Mononuclear cell (primary cell): ENCODE measurements around the gene GLOD5. TPM values are rescaled to one million over a fixed set of nuclear protein-coding genes. Genes with fewer than 3 reads are reported as not detected.

Experiments
- H3K27me3 ChIP-seq: 2 replicates; pipeline ENCODE4 v1.6.0; 2011; ENCODE audit warnings: low read length, control low read depth; ENCODE audit not compliant: insufficient read depth
- H3K4me1 ChIP-seq: 2 replicates; pipeline ENCODE4 v1.5.1; 2011; ENCODE audit warnings: mild to moderate bottlenecking, low read length, control low read depth; ENCODE audit not compliant: insufficient read depth
- H3K4me3 ChIP-seq: 2 replicates; pipeline ENCODE4 v1.5.1; 2011; ENCODE audit warnings: mild to moderate bottlenecking, low read length, moderate library complexity
- H3K9me3 ChIP-seq: 2 replicates; pipeline ENCODE4 v1.5.1; 2011; ENCODE audit warnings: low read depth, mild to moderate bottlenecking, control low read depth, low read length
- total RNA-seq: library from RNA; depleted of rRNA; stranded (reverse); fragments of >200 nt; gene quantifications from one replicate; pipeline ENCODE4 v1.2.3, GENCODE V29; 2012

GLOD5 gene
- not detected for total RNA-seq

DNA sequence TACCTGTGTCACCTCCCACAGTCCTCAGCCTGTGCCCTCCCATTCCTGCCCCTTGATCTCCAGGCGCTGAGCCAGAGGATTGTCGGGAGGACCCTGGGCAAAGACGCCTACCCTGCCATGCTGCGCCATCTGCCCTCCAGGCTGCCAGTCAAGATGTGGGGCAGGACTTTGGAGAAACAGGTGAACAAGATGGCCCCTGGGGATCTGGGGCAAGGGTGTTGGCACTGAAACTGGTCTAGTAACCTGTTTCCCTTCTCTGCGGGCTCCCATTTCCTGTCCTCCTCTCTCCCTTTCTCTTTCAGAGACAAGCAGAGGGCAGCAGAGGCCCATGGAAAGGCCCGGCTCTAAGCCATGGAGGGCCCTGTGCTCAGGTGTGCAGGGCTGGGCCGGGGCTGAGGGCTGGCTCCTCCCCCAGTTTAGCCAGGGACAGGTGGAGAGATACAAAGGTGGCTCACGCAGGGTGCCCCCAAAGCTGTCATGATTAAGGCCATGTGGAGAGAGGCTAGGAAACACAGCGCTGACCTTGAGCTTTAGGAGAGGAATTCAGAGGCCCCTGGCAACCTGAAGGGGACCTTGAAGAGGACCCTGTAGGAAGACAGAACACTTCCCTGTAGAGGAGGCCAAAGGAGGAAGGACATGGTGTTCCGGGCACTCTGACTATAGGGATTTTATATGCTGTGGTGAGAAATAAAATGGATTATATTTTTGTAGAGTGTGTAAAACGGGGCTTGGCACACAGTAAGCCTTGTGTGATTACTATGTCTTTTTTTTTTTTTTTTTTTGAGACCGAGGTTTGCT is at the start of gene GLOD5:
TSS of gene GLOD5 (plus strand) at position 74 of the 798 bp plus-strand sequence. CDS start at position 118, 44 bp downstream.
- Histone ChIP-seq H3K9me3 (no peaks in the 10 kb centered on the region), H3K4me3 (no peak within 1 kb of the TSS), H3K27me3 (no peaks in the 10 kb centered on the region), H3K4me1 (no peaks in the 10 kb centered on the region)

DNA sequence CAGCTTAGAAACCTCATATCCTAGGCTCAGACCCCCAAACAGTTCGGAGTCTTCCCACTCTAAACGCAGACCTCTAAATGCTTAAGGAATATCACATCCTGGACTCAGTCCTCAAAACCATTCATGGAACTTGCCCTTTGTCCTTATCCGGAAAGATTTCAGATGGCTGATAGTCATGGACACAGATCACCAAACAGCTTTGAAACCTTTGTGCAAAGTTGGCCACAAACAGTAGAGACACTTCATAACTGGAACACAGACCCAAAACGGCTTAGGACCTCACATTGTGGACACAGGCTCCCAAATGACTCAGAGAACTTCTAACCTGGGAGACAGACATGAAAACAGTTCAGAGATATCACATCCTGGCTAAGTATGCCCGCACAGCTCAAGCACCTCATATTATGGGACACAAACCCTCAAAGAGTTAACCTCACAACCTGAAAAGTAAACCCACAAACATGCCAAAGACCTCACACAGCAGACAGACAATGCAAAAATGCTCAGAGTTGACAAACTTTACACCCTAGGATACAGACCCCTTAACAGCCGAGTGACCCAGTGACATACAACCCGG is 49.5 kb upstream of the GLOD5 start:
- H3K4me1 ChIP-seq, result peaks cover 41% of the 10 kb centered on the region

DNA sequence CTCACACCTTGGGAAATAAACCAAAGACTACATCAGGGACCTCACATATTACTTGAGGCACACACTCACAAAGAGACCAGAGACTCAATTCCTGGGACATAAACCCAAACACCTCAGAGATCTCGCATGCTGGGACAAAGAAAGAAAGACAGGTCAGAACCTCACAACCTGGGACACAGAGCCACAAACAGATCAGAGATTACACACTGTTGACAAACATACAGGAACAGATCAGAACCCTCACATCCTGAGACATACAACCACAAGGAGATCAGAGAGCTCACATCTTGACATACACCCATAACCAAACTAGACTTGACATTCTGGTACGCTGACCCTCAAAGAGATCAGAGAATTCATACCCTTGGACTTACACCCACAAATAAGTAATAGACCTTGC is 47.7 kb upstream of the GLOD5 start:
- Histone ChIP-seq H3K9me3 (no peaks in the 10 kb centered on the region), H3K4me1 (peaks cover 41% of the 10 kb centered on the region), H3K27me3 (no peaks in the 10 kb centered on the region), H3K4me3 (no peak overlapping the region)

More for the DNA sequence above, 49.5 kb upstream of the GLOD5 start:
- no peaks in the 10 kb centered on the region for H3K9me3 ChIP-seq
- no peak overlapping the region for H3K4me3 ChIP-seq
- H3K27me3 ChIP-seq, result no peaks in the 10 kb centered on the region

DNA sequence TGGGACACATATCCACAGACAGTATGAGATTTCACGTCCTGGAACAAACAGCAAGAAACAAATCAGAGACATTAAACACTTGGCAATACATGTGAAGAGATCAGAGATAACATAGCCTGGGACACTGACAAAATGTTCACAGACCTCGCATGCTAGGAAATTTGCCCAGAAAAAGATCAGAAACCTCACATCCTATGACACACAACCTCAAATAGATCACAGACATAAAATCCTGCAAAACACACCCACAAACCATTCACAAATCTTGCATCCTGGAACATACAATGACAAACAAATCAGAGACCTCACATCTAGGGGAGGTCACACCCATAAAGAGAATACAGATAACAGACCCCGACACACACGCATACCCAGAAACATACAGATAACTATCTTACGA is 47.0 kb upstream of the GLOD5 start:
- no peak overlapping the region for H3K4me3 ChIP-seq
- peaks cover 44% of the 10 kb centered on the region for H3K4me1 ChIP-seq
- H3K27me3 ChIP-seq, result no peaks in the 10 kb centered on the region
- H3K9me3 ChIP-seq, result no peaks in the 10 kb centered on the region

DNA sequence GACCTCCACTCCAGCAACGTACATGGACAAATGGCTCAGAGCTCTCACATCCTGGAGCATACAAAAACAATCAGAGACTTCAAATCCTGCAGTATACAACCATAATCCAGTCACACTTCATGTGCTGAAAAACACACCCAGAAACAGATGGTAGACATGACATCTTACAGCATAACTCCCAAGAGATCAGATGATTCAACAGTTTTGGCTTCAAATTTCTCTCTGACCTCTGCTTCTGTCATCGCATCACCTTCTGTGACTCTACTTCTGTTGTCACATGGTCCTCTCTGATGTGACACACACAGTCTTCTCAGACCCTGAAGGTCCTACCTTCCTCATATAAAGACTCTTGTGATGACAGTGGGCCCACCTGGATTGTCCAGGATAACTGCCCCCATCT is 46.5 kb upstream of the GLOD5 start:
- no peak overlapping the region for H3K4me3 ChIP-seq
- H3K9me3 ChIP-seq, result no peaks in the 10 kb centered on the region
- peaks cover 47% of the 10 kb centered on the region for H3K4me1 ChIP-seq
- H3K27me3 ChIP-seq, result no peaks in the 10 kb centered on the region

GRCh38 chrX:48715876-48716502 is 45.6 kb upstream of the GLOD5 start:
- peaks cover 51% of the 10 kb centered on the region for H3K4me1 ChIP-seq
- H3K27me3 ChIP-seq, result no peaks in the 10 kb centered on the region
- H3K9me3 ChIP-seq, result no peaks in the 10 kb centered on the region
- H3K4me3 ChIP-seq, result no peak overlapping the region

DNA sequence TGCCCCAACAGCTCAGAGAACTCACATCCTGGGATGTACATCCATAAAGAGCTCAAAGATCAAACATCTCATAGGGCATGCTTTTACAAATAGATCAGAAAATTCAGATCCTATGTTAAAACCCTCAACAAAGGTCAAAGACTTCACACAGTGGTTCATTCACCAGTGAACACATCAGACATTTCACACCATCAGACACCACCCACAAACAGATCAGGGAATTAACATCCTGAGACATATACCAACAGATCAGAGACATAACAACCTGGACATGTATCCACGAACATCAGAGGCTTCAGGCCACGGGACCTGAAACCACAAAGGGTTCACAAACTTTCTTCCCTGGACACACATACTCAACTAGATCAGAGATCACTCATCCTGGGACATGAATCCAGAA is 41.6 kb upstream of the GLOD5 start:
- H3K4me3 ChIP-seq, result no peak overlapping the region
- H3K4me1 ChIP-seq, result peaks cover 23% of the 10 kb centered on the region
- no peaks in the 10 kb centered on the region for H3K27me3 ChIP-seq

DNA sequence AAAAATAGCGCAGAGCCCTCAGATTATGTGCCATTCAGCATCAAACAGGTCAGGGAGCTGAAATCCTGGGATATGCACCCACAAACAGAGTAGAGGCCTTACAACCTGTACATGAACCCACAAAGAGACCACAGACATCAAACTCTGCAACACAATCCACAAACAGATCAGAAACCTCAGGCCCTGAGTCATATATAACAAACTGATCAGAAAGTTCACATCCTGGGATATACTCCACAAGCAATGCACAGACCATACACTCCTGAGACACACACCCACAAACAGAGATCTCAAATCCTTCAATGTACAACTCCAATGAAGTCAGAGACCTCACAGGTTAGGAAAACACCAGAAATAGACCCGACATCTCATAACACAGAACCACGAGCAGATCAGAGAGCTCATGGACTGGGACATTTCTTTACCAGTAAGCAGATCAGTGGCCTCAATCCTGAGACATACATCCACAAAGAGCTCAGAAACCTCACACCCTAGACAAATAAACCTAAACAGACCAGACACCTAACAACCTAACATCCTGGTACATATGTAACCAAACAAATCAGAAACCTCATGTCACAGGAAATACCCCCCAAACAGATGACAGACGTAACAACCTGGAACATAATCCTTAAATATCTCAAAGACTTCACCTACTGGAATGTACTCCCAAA is 40.8 kb upstream of the GLOD5 start:
- H3K27me3 ChIP-seq, result no peaks in the 10 kb centered on the region
- no peak overlapping the region for H3K4me3 ChIP-seq
- H3K4me1 ChIP-seq, result peaks cover 15% of the 10 kb centered on the region
- no peaks in the 10 kb centered on the region for H3K9me3 ChIP-seq

More for the DNA sequence above, 41.6 kb upstream of the GLOD5 start:
- H3K9me3 ChIP-seq, result no peaks in the 10 kb centered on the region

DNA sequence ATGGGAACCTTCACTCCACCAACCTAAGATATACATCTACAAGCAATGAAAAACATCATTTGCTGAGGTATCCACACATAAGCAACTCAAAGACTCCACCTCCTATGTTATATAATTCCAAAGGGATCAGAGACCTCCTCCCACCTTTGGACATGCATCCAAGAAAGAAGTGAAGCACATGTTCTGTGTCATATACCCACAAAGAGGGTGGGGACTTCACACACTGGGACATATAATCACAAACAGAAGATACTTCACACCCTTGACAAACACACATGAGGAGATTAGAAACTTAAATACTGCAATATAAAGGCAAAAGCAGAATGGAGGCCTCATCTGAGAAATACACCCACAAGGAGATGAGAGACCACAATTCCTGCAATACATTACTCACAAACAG is 39.6 kb upstream of the GLOD5 start:
- H3K4me3 ChIP-seq, result no peak overlapping the region
- H3K4me1 ChIP-seq, result peaks cover 12% of the 10 kb centered on the region
- H3K27me3 ChIP-seq, result no peaks in the 10 kb centered on the region
- no peaks in the 10 kb centered on the region for H3K9me3 ChIP-seq

DNA sequence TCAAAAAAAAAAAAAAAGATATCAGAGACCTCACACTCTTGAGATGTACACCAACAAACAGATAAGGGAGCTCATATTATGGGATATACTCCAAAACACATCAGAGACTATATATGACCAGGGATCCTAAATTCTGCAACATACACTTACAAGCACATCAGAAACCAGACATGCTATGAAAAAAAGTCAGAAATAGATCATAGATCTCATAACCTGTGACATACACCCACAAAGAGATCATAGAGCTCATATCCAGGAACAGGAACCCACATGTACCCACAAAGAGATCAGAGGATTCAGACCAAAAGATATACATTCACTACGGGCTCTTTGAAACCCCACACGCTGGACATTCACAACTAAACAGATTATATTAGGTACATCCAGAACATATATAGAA is 35.0 kb upstream of the GLOD5 start:
- Histone ChIP-seq H3K27me3 (no peaks in the 10 kb centered on the region), H3K9me3 (no peaks in the 10 kb centered on the region), H3K4me1 (no peaks in the 10 kb centered on the region), H3K4me3 (no peak overlapping the region)

DNA sequence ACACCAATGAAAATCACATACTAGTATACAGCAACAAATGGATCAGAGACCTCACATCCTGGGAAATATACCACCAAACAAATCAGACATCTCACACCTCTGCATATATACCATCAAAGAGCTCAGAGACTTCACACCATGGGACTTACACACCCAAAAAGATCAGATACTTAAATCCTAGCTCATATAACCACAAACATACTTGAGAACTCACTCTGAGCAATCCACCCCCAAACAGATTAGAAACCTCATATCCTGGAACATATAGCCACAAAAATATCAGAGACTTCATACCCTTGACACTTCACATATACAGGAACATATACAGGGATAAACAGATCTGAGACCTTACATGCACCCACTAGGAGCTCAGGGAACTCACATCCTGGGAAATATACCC is 32.9 kb upstream of the GLOD5 start:
- no peaks in the 10 kb centered on the region for H3K9me3 ChIP-seq
- no peaks in the 10 kb centered on the region for H3K27me3 ChIP-seq
- no peak overlapping the region for H3K4me3 ChIP-seq
- H3K4me1 ChIP-seq, result no peaks in the 10 kb centered on the region

DNA sequence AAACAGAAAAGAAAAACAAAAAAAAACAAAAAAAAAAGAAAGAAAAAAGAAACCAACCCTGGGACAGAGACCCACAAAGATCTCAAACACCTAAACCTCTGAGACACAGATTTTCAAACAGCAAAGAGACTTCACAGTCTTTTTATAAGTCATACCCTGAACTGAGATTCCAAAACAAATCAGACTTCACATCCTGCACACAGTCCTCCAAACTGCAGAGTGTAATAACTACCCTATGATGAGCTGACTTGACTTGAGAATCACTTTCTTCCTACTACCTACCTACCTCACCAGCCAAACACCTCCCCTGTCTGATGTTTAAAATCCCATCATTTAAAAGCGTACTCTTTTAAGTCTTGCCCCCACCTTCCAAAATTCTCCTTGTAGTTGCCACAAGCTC is 25.2 kb upstream of the GLOD5 start:
- Histone ChIP-seq H3K4me3 (no peak overlapping the region), H3K27me3 (no peaks in the 10 kb centered on the region), H3K4me1 (peaks cover 12% of the 10 kb centered on the region), H3K9me3 (no peaks in the 10 kb centered on the region)

DNA sequence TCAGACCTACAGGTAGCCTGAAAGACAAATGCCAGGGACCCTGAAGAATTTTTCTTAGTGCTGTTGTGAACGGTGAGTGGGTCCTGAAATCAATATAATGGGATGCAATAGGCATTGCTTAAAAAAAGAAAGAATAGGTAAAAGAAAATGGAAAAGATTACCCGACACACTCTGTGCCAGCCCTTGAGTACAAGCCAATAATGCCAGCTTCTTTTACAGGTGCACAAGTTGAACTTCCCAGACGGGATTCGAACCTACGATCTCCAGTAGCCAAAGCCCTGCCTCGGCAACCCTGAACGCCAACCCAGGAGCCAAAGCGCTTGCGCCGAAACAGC is 24.7 kb upstream of the GLOD5 start:
- H3K4me3 ChIP-seq, result no peak overlapping the region
- H3K4me1 ChIP-seq, result peaks cover 12% of the 10 kb centered on the region
- no peaks in the 10 kb centered on the region for H3K9me3 ChIP-seq
- H3K27me3 ChIP-seq, result no peaks in the 10 kb centered on the region

DNA sequence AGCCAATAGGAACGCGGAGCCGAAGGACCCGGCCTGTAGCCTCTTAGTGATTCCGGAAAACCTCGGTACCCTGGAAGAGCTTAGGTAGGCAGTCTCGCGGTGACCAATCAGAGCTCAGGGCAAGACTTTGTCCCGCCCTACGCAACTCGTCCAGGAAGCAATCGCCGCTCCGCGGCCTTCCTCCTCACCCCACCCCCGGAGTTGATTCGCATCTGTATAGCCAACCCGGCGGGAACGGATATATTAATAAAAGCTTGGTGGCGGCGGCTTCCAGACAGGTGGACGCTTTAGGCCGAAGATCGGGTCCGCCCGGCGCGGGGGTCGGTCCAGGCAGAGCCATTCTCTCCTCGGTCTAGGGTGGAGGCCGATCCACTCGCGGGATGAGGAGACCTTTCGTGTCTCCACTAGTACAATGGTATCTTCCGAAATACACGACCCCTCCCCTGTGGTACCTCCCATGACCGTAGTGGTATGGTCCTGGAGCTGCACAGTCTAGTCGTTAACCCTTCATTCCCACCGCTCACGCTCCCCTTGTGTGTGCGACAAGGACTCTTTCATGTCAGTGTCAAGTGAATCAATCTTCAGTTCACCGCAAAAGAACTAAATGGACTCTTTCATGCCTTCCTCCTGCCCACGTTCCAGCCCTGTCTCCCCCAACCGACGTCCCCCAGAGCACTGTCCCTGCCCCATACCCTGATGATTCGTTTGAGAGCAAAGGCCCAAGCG is 24.2 kb upstream of the GLOD5 start:
- Histone ChIP-seq H3K4me3 (peak overlapping the region; percentile 56), H3K9me3 (no peaks in the 10 kb centered on the region), H3K4me1 (peaks cover 12% of the 10 kb centered on the region), H3K27me3 (no peaks in the 10 kb centered on the region)

DNA sequence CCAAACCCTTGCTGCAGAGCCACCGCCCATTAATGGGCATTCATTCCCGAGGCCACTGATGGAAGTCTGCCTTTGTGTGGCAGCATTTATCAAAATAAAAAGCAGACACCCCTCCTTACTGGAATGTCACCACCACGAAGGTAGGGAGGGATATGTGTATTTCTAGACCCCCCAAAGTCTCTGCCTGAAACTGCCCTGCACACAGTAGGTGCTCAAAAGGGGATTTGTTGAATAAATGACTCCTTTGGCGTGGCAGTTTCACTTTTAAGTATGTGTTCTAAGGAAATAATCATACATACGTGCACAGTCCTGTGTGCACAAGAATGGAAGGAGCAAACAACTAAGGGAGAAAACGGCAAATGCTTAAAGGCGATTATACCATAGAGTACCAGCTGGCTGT is 23.6 kb upstream of the GLOD5 start:
- Histone ChIP-seq H3K4me3 (peak overlapping the region; percentile 56), H3K9me3 (no peaks in the 10 kb centered on the region), H3K4me1 (peaks cover 12% of the 10 kb centered on the region), H3K27me3 (no peaks in the 10 kb centered on the region)
